ENCODE results near the gene ADARB1.

DNA sequence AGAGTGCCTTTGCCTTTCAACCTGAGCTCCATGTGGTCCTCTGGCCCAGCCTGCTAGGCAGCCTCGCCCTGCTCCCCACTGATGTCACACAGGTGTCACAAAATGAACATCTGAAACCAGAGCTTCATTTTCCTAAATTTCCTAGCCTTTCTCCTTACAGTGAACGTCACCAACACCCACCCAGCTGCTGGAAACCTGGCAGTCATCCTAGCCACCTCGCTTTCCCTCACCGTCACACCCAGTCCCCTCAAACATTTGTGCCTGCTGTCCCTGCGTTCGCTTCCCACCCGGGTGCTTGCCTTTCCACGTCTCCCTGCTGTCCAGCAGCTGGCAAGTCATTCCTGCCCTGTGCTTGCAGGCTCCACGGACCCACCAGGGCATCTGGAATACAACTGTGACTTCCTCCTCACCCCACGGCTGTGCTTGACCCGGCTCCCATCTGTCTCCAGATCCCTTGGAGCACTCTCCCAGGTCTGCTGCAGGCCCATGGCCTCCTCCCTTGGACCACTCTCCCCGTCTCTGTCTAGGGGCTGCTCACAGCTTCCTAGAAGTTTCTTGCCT, 23.5 kb downstream of the ADARB1 start:
- TF ChIP-seq, protein P1, sequence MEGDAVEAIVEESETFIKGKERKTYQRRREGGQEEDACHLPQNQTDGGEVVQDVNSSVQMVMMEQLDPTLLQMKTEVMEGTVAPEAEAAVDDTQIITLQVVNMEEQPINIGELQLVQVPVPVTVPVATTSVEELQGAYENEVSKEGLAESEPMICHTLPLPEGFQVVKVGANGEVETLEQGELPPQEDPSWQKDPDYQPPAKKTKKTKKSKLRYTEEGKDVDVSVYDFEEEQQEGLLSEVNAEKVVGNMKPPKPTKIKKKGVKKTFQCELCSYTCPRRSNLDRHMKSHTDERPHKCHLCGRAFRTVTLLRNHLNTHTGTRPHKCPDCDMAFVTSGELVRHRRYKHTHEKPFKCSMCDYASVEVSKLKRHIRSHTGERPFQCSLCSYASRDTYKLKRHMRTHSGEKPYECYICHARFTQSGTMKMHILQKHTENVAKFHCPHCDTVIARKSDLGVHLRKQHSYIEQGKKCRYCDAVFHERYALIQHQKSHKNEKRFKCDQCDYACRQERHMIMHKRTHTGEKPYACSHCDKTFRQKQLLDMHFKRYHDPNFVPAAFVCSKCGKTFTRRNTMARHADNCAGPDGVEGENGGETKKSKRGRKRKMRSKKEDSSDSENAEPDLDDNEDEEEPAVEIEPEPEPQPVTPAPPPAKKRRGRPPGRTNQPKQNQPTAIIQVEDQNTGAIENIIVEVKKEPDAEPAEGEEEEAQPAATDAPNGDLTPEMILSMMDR (IDR thresholded peaks at IDR 0.05), result no peak
- TF ChIP-seq EZH2phosphoT487 (IDR thresholded peaks at IDR 0.05), result no peak
- TF ChIP-seq EZH2 (IDR thresholded peaks at IDR 0.05), result no peak
